Measurements from ENCODE around the gene CRACR2A. TPM values are rescaled to one million over a fixed set of nuclear protein-coding genes. Genes with fewer than 3 reads are reported as not detected.

Gene CRACR2A
- total RNA-seq, 6 donors from 2014 or later, result 5.5 to 19.9 (median 7.2) TPM

DNA sequence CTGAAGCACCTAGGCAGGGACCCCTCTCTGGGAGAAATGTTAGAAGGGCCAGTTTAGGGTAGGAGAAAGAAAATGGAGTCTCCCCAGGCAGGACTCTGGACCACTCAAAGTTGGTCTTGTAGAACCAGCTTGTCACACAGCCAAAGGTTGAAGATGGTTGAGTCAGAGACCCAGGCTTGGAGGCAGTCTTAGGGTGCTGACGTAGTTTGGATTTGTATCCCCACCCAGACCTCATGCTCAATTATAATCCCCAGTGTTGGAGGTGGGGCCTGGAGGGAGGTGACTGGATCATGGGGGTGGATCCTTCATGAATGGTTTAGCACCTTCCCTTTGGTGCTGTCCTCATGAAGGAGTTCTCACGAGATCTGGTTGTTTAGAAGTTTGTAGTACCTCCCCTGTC lies 121.2 kb downstream of the CRACR2A start:
- Histone ChIP-seq H3K27ac (no peak overlapping the region), H3K4me3 (no peak overlapping the region), H3K27me3 (no peaks in the 10 kb centered on the region), H3K4me1 (no peaks in the 10 kb centered on the region), H3K36me3 (peaks cover 0 to 10% (median 4%) of the 10 kb centered on the region in 4 donors), H3K9me3 (no peaks in the 10 kb centered on the region)
- DNase-seq (no peak), ATAC-seq (ENCODE audit: low FRiP score in 2 of 2) (no peak)
- WGBS, 2 donors, result 55 to 94% methylated on average over 1 to 2 of the region's 2 CpGs
- no peak for TF ChIP-seq EP300 (IDR thresholded peaks at IDR 0.05)

DNA sequence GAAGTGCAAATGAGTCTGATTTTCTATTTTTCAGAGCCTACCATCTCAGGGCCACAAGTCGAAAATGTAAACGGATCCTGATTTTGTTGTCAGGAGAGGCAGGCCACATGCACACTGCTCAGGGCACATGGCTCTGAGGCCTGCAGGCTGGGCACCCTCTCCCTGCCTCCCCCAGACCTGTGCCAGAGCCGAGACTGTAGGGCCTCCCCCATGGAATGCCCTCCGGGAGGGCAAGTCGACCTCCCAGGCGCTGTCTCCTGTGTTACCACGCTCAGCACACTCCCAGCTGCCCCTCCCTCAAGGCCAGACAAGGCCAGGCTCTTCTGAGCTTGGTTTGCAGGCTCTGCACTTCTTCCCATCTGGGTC lies 121.7 kb downstream of the CRACR2A start:
- no peaks in the 10 kb centered on the region for H3K9me3 ChIP-seq
- ATAC-seq (ENCODE audit: low FRiP score in 2 of 2), result no peak
- WGBS, 2 donors, result 90 to 95% methylated on average over 7 of the region's 7 CpGs
- H3K4me1 ChIP-seq, result no peaks in the 10 kb centered on the region
- TF ChIP-seq CTCF (IDR thresholded peaks at IDR 0.05) (no peak), POLR2AphosphoS5 (IDR thresholded peaks at IDR 0.05) (no peak), POLR2A (IDR thresholded peaks at IDR 0.05) (no peak), EP300 (IDR thresholded peaks at IDR 0.05) (no peak)
- peak in 1 of 2 donors; percentile 29 for DNase-seq
- H3K27me3 ChIP-seq, result no peaks in the 10 kb centered on the region
- no peak overlapping the region for H3K4me3 ChIP-seq
- no peak overlapping the region for H3K27ac ChIP-seq
- H3K36me3 ChIP-seq, result peaks cover 0 to 13% (median 5%) of the 10 kb centered on the region in 4 donors

DNA sequence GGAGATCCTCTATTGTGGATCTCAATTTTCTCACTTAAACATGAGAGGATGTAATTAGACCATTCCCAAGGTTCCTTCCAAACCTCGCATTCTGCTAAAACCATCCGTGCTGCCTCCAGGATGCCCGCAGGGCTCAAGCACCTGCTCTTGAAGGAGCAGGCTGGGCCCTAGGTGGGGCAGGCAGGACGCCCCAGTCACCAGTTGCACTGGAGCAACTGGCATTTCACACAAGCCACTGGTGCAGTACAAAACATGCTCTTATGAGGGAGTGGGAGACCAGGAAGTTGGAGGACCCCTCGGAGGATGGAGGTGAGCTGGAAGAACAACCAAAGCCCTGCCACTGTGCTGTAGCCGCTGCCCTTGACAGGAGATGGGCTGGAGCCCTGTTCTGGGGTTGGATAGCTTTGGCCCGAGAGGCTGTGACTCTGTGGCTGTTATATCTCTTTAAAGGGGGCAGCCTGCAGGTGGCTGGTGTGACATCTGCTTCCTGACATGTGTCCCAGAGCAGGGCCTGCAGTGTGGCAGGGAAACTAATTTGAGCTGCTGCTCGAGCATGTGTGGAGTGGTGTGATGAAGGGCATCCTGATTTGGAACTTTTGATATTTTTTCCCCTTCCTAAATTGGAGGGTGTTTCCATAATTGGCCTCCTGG lies 122.2 kb downstream of the CRACR2A start:
- Histone ChIP-seq H3K4me3 (no peak overlapping the region), H3K27ac (no peak overlapping the region), H3K27me3 (no peaks in the 10 kb centered on the region), H3K4me1 (no peaks in the 10 kb centered on the region), H3K36me3 (peaks cover 0 to 13% (median 5%) of the 10 kb centered on the region in 4 donors), H3K9me3 (no peaks in the 10 kb centered on the region)
- TF ChIP-seq POLR2AphosphoS5 (IDR thresholded peaks at IDR 0.05) (no peak), EP300 (IDR thresholded peaks at IDR 0.05) (no peak), POLR2A (IDR thresholded peaks at IDR 0.05) (no peak), CTCF (IDR thresholded peaks at IDR 0.05) (no peak)
- 82 to 87% methylated on average over 6 to 7 of the region's 8 CpGs for WGBS, 2 donors
- ATAC-seq (ENCODE audit: low FRiP score in 2 of 2), result no peak
- DNase-seq, result no peak

GRCh38 chr12:3630111-3630510 lies 122.8 kb downstream of the CRACR2A start:
- Histone ChIP-seq H3K4me1 (no peaks in the 10 kb centered on the region), H3K27me3 (no peaks in the 10 kb centered on the region), H3K36me3 (peaks cover 0 to 13% (median 5%) of the 10 kb centered on the region in 4 donors), H3K9me3 (no peaks in the 10 kb centered on the region), H3K27ac (no peak overlapping the region), H3K4me3 (no peak overlapping the region)
- ATAC-seq (ENCODE audit: low FRiP score in 2 of 2) (no peak), DNase-seq (no peak)
- TF ChIP-seq EP300 (IDR thresholded peaks at IDR 0.05), result no peak
- no peak for TF ChIP-seq CTCF (IDR thresholded peaks at IDR 0.05)
- TF ChIP-seq POLR2A (IDR thresholded peaks at IDR 0.05), result no peak
- no peak for TF ChIP-seq POLR2AphosphoS5 (IDR thresholded peaks at IDR 0.05)
- WGBS, 2 donors, result 82 to 91% methylated on average over 8 of the region's 8 CpGs

DNA sequence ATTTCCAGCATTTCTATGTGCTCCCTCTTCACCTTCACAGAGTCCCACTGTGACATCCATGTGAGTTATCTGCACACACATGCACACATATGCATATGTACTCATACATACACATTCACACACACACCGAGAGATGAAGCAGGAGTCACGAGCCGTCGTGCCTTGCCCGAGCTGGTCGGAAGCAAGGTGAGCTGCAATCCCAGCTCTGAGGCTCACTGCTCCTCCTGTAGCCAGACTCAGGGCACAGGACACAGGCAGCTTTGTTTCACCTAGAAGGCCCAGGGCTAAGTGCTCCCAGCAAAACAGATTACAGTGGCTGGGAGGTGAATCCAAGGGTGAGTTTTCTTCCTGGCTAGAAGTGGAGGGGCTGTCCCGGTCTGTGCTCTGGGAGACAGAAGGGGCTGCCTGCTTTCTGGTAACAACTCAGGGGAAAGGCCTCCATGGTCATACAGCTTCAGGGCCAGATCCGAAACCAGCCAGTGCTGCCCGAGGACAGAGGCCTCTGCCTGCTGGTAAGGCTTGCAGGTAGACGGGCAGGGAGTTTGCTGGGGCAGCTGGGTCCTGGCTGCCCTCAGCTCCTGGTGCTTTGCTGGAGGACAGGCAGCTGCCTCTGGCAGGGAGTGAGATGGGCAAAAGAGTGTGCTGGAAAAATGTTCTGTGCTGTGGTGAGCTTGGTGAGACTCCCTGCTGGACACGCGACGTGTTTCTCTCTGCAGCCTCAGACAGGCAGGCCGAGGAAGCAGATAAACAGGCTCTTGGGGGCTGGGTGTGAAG lies 123.7 kb downstream of the CRACR2A start:
- no peak for ATAC-seq (ENCODE audit: low FRiP score in 2 of 2)
- Histone ChIP-seq H3K27me3 (no peaks in the 10 kb centered on the region), H3K4me3 (no peak overlapping the region), H3K27ac (no peak overlapping the region), H3K9me3 (no peaks in the 10 kb centered on the region), H3K36me3 (peaks cover 0 to 13% (median 5%) of the 10 kb centered on the region in 4 donors), H3K4me1 (no peaks in the 10 kb centered on the region)
- WGBS, 2 donors, result 82 to 88% methylated on average over 10 to 14 of the region's 14 CpGs
- peak in 1 of 2 donors; percentile 44 for DNase-seq
- TF ChIP-seq POLR2A (IDR thresholded peaks at IDR 0.05) (no peak), EP300 (IDR thresholded peaks at IDR 0.05) (no peak), CTCF (IDR thresholded peaks at IDR 0.05) (no peak), POLR2AphosphoS5 (IDR thresholded peaks at IDR 0.05) (no peak)

All from upper lobe of left lung (tissue), 6 donors.